Activated CD8-positive, alpha-beta memory T cell treated with anti-CD3 and anti-CD28 coated beads, Interleukin-2, amount 10 ng/mL, durations not matched to agents 7 days and 5 days (primary cell): ENCODE measurements around the gene DGKB. TPM values are rescaled to one million over a fixed set of nuclear protein-coding genes. Genes with fewer than 3 reads are reported as not detected.

Experiments used
- ATAC-seq: fragments of 150-1000 bp; cut with Tn5 transposase; one replicate; pipeline ENCODE4 v1.10.0; 2021; ENCODE audit warnings: moderate library complexity
- CTCF ChIA-PET: fragments of 350-600 bp; sonication (Branson Sonifier 250); formaldehyde crosslinking; loops from one replicate; lab custom pipeline; 2021; ENCODE audit warnings: antibody characterized with exemption; lab: Charles Lee
- DNase-seq: peaks from one replicate; pipeline ENCODE4 v3.0.0-alpha.2; 2020
- H3K27ac Mint-ChIP-seq: one replicate; pipeline ENCODE4 v1.8.0; 2021; ENCODE audit warnings: mild to moderate bottlenecking, mixed read lengths
- H3K27me3 Mint-ChIP-seq: one replicate; pipeline ENCODE4 v1.8.0; 2021; ENCODE audit warnings: mixed read lengths
- H3K36me3 Mint-ChIP-seq: one replicate; pipeline ENCODE4 v1.8.0; 2021; ENCODE audit warnings: mild to moderate bottlenecking, mixed read lengths
- H3K4me1 Mint-ChIP-seq: one replicate; pipeline ENCODE4 v1.8.0; 2021; ENCODE audit warnings: mixed read lengths
- H3K4me3 Mint-ChIP-seq: one replicate; pipeline ENCODE4 v1.8.0; 2021; ENCODE audit warnings: mild to moderate bottlenecking, moderate library complexity, mixed read lengths
- H3K9me3 Mint-ChIP-seq: one replicate; pipeline ENCODE4 v1.8.0; 2022; ENCODE audit warnings: low read depth, mixed read lengths
- total RNA-seq, 2 experiments: library from RNA; stranded (reverse); gene quantifications; one replicate each; pipeline ENCODE4 v1.2.3, GENCODE V29; 2021

DGKB gene
- total RNA-seq, 2 experiments from 2014 or later = not detected

GRCh38 chr7:14368285-14368684 lies 534.3 kb downstream of the DGKB start:
- Mint-ChIP-seq H3K27ac (no peak overlapping the region), H3K27me3 (no peaks in the 10 kb centered on the region), H3K4me1 (no peaks in the 10 kb centered on the region), H3K4me3 (no peak overlapping the region), H3K9me3 (peaks cover 1% of the 10 kb centered on the region), H3K36me3 (no peaks in the 10 kb centered on the region)
- CTCF ChIA-PET = no interaction called here
- DNase-seq (no peak), ATAC-seq (no peak)

- no peak for ATAC-seq
- Mint-ChIP-seq H3K27me3 (no peaks in the 10 kb centered on the region), H3K4me3 (no peak overlapping the region), H3K9me3 (no peaks in the 10 kb centered on the region), H3K27ac (no peak overlapping the region), H3K36me3 (no peaks in the 10 kb centered on the region), H3K4me1 (no peaks in the 10 kb centered on the region)
- CTCF ChIA-PET = no interaction called here
- DNase-seq = no peak
Observed at GRCh38 chr7:14351167-14351566, 551.4 kb downstream of the DGKB start.

- DNase-seq = no peak
Observed at GRCh38 chr7:14341200-14341775, 561.3 kb downstream of the DGKB start.

GRCh38 chr7:14340393-14341074 lies 562.0 kb downstream of the DGKB start:
- Mint-ChIP-seq H3K4me3 (no peak overlapping the region), H3K27me3 (no peaks in the 10 kb centered on the region), H3K9me3 (no peaks in the 10 kb centered on the region), H3K4me1 (no peaks in the 10 kb centered on the region), H3K36me3 (no peaks in the 10 kb centered on the region), H3K27ac (no peak overlapping the region)
- CTCF ChIA-PET = no interaction called here
- DNase-seq = no peak
- ATAC-seq = no peak

More at GRCh38 chr7:14341200-14341775, 561.3 kb downstream of the DGKB start:
- H3K27ac Mint-ChIP-seq = no peak overlapping the region
- no peak overlapping the region for H3K4me3 Mint-ChIP-seq
- no peaks in the 10 kb centered on the region for H3K36me3 Mint-ChIP-seq
- ATAC-seq = no peak
- no peaks in the 10 kb centered on the region for H3K4me1 Mint-ChIP-seq
- CTCF ChIA-PET = no interaction called here
- H3K9me3 Mint-ChIP-seq = no peaks in the 10 kb centered on the region
- H3K27me3 Mint-ChIP-seq = no peaks in the 10 kb centered on the region

- no peaks in the 10 kb centered on the region for H3K4me1 Mint-ChIP-seq
- DNase-seq (no peak), ATAC-seq (no peak)
- CTCF ChIA-PET = no interaction called here
- H3K4me3 Mint-ChIP-seq = no peak overlapping the region
- H3K27ac Mint-ChIP-seq = no peak overlapping the region
- H3K27me3 Mint-ChIP-seq = no peaks in the 10 kb centered on the region
- H3K36me3 Mint-ChIP-seq = no peaks in the 10 kb centered on the region
- H3K9me3 Mint-ChIP-seq = no peaks in the 10 kb centered on the region
Observed at GRCh38 chr7:14339861-14340260, 562.7 kb downstream of the DGKB start.

GRCh38 chr7:14336256-14336655 lies 566.3 kb downstream of the DGKB start:
- Mint-ChIP-seq H3K27ac (no peak overlapping the region), H3K4me3 (no peak overlapping the region)

GRCh38 chr7:14332155-14332554 lies 570.4 kb downstream of the DGKB start:
- no peaks in the 10 kb centered on the region for H3K36me3 Mint-ChIP-seq
- no peak overlapping the region for H3K27ac Mint-ChIP-seq
- no peak for DNase-seq
- H3K9me3 Mint-ChIP-seq = no peaks in the 10 kb centered on the region
- ATAC-seq = no peak
- no peaks in the 10 kb centered on the region for H3K27me3 Mint-ChIP-seq
- CTCF ChIA-PET = no interaction called here
- no peaks in the 10 kb centered on the region for H3K4me1 Mint-ChIP-seq
- H3K4me3 Mint-ChIP-seq = no peak overlapping the region

More at GRCh38 chr7:14336256-14336655, 566.3 kb downstream of the DGKB start:
- no peak for ATAC-seq
- Mint-ChIP-seq H3K27me3 (no peaks in the 10 kb centered on the region), H3K9me3 (no peaks in the 10 kb centered on the region), H3K4me1 (no peaks in the 10 kb centered on the region), H3K36me3 (no peaks in the 10 kb centered on the region)
- DNase-seq = no peak
- CTCF ChIA-PET = no interaction called here

- H3K9me3 Mint-ChIP-seq = peaks cover 4% of the 10 kb centered on the region
- H3K27me3 Mint-ChIP-seq = no peaks in the 10 kb centered on the region
- CTCF ChIA-PET = no interaction called here
- no peak for ATAC-seq
- H3K27ac Mint-ChIP-seq = no peak overlapping the region
- no peaks in the 10 kb centered on the region for H3K4me1 Mint-ChIP-seq
- H3K4me3 Mint-ChIP-seq = no peak overlapping the region
- DNase-seq = no peak
- no peaks in the 10 kb centered on the region for H3K36me3 Mint-ChIP-seq
Observed at GRCh38 chr7:14324767-14325166, 577.8 kb downstream of the DGKB start.

- Mint-ChIP-seq H3K9me3 (peaks cover 4% of the 10 kb centered on the region), H3K27ac (no peak overlapping the region)
- no peak for ATAC-seq
Observed at GRCh38 chr7:14322724-14323123, 579.8 kb downstream of the DGKB start.

GRCh38 chr7:14321947-14322346 lies 580.6 kb downstream of the DGKB start:
- CTCF ChIA-PET = no interaction called here
- Mint-ChIP-seq H3K27me3 (no peaks in the 10 kb centered on the region), H3K4me3 (no peak overlapping the region), H3K9me3 (peaks cover 4% of the 10 kb centered on the region), H3K27ac (no peak overlapping the region), H3K4me1 (no peaks in the 10 kb centered on the region), H3K36me3 (no peaks in the 10 kb centered on the region)
- ATAC-seq (no peak), DNase-seq (no peak)

More at GRCh38 chr7:14322724-14323123, 579.8 kb downstream of the DGKB start:
- Mint-ChIP-seq H3K27me3 (no peaks in the 10 kb centered on the region), H3K4me3 (no peak overlapping the region), H3K36me3 (no peaks in the 10 kb centered on the region), H3K4me1 (no peaks in the 10 kb centered on the region)
- no peak for DNase-seq
- CTCF ChIA-PET = no interaction called here

GRCh38 chr7:14309432-14309831 lies 593.1 kb downstream of the DGKB start:
- no peak for DNase-seq
- Mint-ChIP-seq H3K9me3 (no peaks in the 10 kb centered on the region), H3K36me3 (no peaks in the 10 kb centered on the region), H3K27me3 (no peaks in the 10 kb centered on the region), H3K4me1 (no peaks in the 10 kb centered on the region), H3K4me3 (no peak overlapping the region), H3K27ac (no peak overlapping the region)
- ATAC-seq = no peak
- CTCF ChIA-PET = no interaction called here

- Mint-ChIP-seq H3K4me1 (no peaks in the 10 kb centered on the region), H3K27me3 (no peaks in the 10 kb centered on the region), H3K9me3 (no peaks in the 10 kb centered on the region), H3K27ac (no peak overlapping the region), H3K4me3 (no peak overlapping the region), H3K36me3 (no peaks in the 10 kb centered on the region)
- CTCF ChIA-PET = no interaction called here
- DNase-seq (no peak), ATAC-seq (no peak)
Observed at GRCh38 chr7:14305233-14305866, 597.2 kb downstream of the DGKB start.

- H3K4me1 Mint-ChIP-seq = no peaks in the 10 kb centered on the region
- H3K36me3 Mint-ChIP-seq = no peaks in the 10 kb centered on the region
- no peak for DNase-seq
- no peak overlapping the region for H3K4me3 Mint-ChIP-seq
- CTCF ChIA-PET = no interaction called here
- H3K27me3 Mint-ChIP-seq = no peaks in the 10 kb centered on the region
- ATAC-seq = no peak
- no peak overlapping the region for H3K27ac Mint-ChIP-seq
- H3K9me3 Mint-ChIP-seq = no peaks in the 10 kb centered on the region
Observed at GRCh38 chr7:14303536-14303935, 599.0 kb downstream of the DGKB start.

GRCh38 chr7:14294637-14295036 lies 607.9 kb downstream of the DGKB start:
- Mint-ChIP-seq H3K27ac (no peak overlapping the region), H3K36me3 (no peaks in the 10 kb centered on the region), H3K27me3 (no peaks in the 10 kb centered on the region), H3K4me1 (no peaks in the 10 kb centered on the region), H3K4me3 (no peak overlapping the region), H3K9me3 (no peaks in the 10 kb centered on the region)
- DNase-seq (no peak), ATAC-seq (no peak)
- CTCF ChIA-PET = no interaction called here
